Upper lobe of right lung (tissue), 1 donor: ENCODE measurements around the gene PCA3. TPM values are rescaled to one million over a fixed set of nuclear protein-coding genes. Genes with fewer than 3 reads are reported as not detected.

Source experiments
- ATAC-seq: fragments of 200-7000 bp; cut with Tn5 transposase; one replicate; pipeline ENCODE4 v1.9.1; 2020; ENCODE audit warnings: mild to moderate bottlenecking, moderate library complexity
- DNase-seq: peaks from one replicate; pipeline ENCODE4 v3.0.0-alpha.2; 2020
- H3K27ac ChIP-seq: fragments of 200-600 bp; one replicate; pipeline ENCODE4 v1.8.0; 2022
- H3K27me3 ChIP-seq: fragments of 200-600 bp; one replicate; pipeline ENCODE4 v1.8.0; 2022; ENCODE audit warnings: mild to moderate bottlenecking
- H3K36me3 ChIP-seq: fragments of 200-600 bp; one replicate; pipeline ENCODE4 v1.8.0; 2022
- H3K4me1 ChIP-seq: fragments of 200-600 bp; one replicate; pipeline ENCODE4 v1.8.0; 2022
- H3K4me3 ChIP-seq: fragments of 200-600 bp; one replicate; pipeline ENCODE4 v1.8.0; 2022; ENCODE audit warnings: mild to moderate bottlenecking
- H3K9me3 ChIP-seq: fragments of 200-600 bp; one replicate; pipeline ENCODE4 v1.8.0; 2022
- intact Hi-C: fragments of 100-400 bp; cut with DNase I; formaldehyde crosslinking; loops from one replicate; pipeline ENCODE4 v1.11.0; 2022
- total RNA-seq: library from RNA; stranded (reverse); fragmentation: NEBNext Ultra II Directional; extraction: Animal tissue kit (Norgen Biotek cat#: 25700); gene quantifications from one replicate; pipeline ENCODE4 v1.2.1, GENCODE V29; 2021
- TF ChIP-seq, protein P1 (sequence below): fragments of 200-600 bp; IDR thresholded peaks from one replicate; pipeline ENCODE4 v1.8.0; 2022; ENCODE audit warnings: antibody characterized with exemption
- donor health status: DM: no; HTN: yes; CAD: no; lungs with severe emphysema.

PCA3 gene
- total RNA-seq, 1 donor from 2014 or later = not detected

DNA sequence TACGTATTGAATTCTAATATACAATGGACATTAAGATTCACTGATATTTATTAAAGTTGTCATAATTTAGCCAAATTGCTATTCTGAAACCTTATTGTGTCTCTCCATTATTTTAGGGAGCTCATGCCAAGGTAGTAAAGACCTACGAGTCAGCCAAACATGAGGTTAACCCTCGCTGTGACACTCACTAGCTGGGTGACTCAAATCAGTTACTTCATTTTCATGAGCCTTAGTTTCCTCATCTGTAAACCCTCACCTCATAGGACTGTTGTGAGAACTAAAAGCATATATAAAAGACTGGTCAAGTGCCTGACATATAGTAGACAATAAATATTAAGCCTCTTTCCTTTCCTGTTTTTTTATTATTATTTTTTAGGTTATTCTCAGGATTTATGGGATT lies 44.0 kb upstream of the PCA3 start:
- no peaks in the 10 kb centered on the region for H3K9me3 ChIP-seq
- TF ChIP-seq, protein P1, sequence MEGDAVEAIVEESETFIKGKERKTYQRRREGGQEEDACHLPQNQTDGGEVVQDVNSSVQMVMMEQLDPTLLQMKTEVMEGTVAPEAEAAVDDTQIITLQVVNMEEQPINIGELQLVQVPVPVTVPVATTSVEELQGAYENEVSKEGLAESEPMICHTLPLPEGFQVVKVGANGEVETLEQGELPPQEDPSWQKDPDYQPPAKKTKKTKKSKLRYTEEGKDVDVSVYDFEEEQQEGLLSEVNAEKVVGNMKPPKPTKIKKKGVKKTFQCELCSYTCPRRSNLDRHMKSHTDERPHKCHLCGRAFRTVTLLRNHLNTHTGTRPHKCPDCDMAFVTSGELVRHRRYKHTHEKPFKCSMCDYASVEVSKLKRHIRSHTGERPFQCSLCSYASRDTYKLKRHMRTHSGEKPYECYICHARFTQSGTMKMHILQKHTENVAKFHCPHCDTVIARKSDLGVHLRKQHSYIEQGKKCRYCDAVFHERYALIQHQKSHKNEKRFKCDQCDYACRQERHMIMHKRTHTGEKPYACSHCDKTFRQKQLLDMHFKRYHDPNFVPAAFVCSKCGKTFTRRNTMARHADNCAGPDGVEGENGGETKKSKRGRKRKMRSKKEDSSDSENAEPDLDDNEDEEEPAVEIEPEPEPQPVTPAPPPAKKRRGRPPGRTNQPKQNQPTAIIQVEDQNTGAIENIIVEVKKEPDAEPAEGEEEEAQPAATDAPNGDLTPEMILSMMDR = no peak
- no peaks in the 10 kb centered on the region for H3K36me3 ChIP-seq
- ATAC-seq (no peak), DNase-seq (no peak)
- no peaks in the 10 kb centered on the region for H3K27me3 ChIP-seq
- no peak overlapping the region for H3K27ac ChIP-seq
- H3K4me3 ChIP-seq = no peak overlapping the region
- H3K4me1 ChIP-seq = no peaks in the 10 kb centered on the region
- intact Hi-C loops = no loop called here

DNA sequence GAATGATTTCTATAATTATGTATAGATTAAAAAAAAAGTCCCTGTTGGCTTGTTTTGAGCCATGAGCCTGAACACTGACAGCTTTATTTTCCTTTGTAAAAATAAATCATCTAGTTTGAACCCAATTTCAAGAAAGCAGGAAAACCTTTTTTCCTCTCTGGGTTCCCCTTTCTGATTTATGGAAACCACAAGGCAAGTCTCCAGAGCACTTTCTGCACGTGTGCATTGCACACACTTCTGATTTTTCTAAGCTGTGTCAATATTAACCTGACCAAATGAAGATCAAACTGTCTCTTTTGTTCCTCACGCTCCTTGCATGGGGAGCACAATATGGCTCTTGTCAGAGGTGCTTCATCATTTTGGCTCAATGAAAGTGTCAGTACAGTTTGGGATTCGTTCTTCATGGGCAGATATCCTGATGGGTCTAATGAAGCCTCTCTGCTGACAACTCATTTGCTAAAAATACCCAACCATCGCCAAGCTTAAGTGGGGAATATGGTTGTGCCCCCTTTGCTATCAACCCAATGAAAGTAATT lies 39.2 kb upstream of the PCA3 start:
- intact Hi-C loops = no loop called here
- TF ChIP-seq, protein P1 = no peak
- Histone ChIP-seq H3K4me3 (no peak overlapping the region), H3K27ac (no peak overlapping the region), H3K36me3 (no peaks in the 10 kb centered on the region), H3K4me1 (no peaks in the 10 kb centered on the region), H3K27me3 (no peaks in the 10 kb centered on the region), H3K9me3 (no peaks in the 10 kb centered on the region)
- ATAC-seq (no peak), DNase-seq (no peak)

DNA sequence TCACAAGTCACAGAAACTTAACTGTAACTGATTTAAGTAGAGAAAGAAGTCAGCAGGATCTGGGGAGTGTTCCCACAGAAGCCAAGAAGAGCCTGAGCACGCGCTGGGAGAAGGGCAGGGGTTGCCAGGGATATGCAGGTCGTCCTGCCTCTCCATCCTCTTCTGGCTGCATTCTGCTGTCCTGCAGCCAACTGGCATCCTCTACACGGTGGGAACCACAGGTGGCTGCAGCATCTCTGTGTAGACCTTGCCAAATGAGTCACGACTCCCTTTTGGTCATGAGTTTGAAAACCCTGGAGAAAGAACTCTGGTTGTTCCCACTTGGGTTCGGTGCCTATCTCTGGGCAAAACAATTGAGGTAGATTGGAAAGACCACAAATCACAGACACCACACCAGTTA lies 38.4 kb upstream of the PCA3 start:
- Histone ChIP-seq H3K9me3 (no peaks in the 10 kb centered on the region), H3K27me3 (no peaks in the 10 kb centered on the region), H3K36me3 (no peaks in the 10 kb centered on the region), H3K4me3 (no peak overlapping the region), H3K27ac (no peak overlapping the region), H3K4me1 (no peaks in the 10 kb centered on the region)
- DNase-seq (no peak), ATAC-seq (no peak)
- intact Hi-C loops = no loop called here
- TF ChIP-seq, protein P1 = no peak

DNA sequence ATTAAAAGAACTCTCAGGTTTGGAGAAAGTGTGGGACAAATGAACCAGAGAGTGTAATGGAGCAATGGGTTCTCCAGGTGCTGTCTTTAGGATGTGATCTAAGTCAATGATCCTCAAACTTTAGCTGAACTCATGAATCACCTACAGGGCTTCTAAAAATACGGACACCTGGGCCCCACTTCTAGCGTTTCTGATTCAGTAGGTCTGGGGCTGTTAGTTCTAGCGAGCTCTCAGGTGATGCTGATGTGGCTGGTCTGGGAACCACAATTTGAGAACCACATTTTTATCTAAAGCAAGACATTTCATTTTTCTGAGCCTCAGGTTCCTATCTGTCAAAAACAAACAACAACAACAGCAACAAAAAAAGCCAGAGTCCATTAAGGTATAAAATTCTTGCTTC lies 35.1 kb upstream of the PCA3 start:
- Histone ChIP-seq H3K36me3 (no peaks in the 10 kb centered on the region), H3K4me1 (no peaks in the 10 kb centered on the region), H3K27ac (no peak overlapping the region), H3K4me3 (no peak overlapping the region), H3K27me3 (no peaks in the 10 kb centered on the region), H3K9me3 (no peaks in the 10 kb centered on the region)
- no peak for ATAC-seq
- intact Hi-C loops = no loop called here
- DNase-seq = no peak
- TF ChIP-seq, protein P1 = no peak

DNA sequence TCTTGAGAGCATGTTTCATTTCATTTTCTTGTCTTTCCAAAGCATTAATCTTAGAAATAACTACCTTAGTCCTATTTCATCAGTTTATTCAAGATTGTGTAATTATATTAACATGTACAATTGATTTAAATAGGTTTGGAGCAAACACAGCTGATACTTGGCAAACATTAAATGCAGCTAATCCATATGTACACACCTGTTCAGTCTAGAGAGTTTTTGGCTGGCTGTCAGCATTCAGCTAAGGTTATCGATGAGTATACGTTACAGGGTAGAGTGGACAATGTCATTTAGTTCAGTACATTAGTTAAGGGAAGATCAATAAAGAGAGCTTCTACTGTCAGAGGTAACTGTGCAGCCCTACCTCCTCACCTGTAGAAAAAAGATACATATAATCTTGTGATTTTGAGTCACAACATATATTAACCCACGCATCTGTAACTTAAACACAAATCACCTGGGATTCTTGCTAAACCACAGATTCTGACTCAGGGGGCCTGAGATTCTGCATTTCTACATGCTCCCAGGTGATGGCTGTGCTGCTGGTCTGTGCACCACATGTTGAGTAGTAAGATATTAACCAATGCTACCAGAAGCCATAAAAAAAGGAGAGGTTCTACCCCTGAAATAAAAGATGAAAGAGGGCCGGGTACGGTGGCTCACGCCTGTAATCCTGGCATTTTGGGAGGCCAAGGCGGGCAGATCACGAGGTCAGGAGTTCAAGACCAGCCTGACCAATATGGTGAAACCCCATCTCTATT lies 34.1 kb upstream of the PCA3 start:
- Histone ChIP-seq H3K4me1 (no peaks in the 10 kb centered on the region), H3K27me3 (no peaks in the 10 kb centered on the region), H3K27ac (no peak overlapping the region), H3K36me3 (no peaks in the 10 kb centered on the region), H3K9me3 (no peaks in the 10 kb centered on the region), H3K4me3 (no peak overlapping the region)
- DNase-seq (no peak), ATAC-seq (no peak)
- TF ChIP-seq, protein P1 = no peak
- intact Hi-C loops = no loop called here
